NCI-H1694 (cell line): ENCODE results near the gene TFF3.

Experiments
- DNase-seq: peaks from one replicate; lab custom pipeline; 2025; lab: John Stamatoyannopoulos, UW

Gene TFF3

GRCh38 chr21:42289926-42290325, 25.3 kb downstream of the TFF3 start:
- no peak for DNase-seq

GRCh38 chr21:42288962-42289361, 26.2 kb downstream of the TFF3 start:
- DNase-seq: no peak

- no peak for DNase-seq
Observed at GRCh38 chr21:42287193-42288083, 27.8 kb downstream of the TFF3 start.

- DNase-seq: no peak
Observed at GRCh38 chr21:42286416-42286815, 28.8 kb downstream of the TFF3 start.

DNA sequence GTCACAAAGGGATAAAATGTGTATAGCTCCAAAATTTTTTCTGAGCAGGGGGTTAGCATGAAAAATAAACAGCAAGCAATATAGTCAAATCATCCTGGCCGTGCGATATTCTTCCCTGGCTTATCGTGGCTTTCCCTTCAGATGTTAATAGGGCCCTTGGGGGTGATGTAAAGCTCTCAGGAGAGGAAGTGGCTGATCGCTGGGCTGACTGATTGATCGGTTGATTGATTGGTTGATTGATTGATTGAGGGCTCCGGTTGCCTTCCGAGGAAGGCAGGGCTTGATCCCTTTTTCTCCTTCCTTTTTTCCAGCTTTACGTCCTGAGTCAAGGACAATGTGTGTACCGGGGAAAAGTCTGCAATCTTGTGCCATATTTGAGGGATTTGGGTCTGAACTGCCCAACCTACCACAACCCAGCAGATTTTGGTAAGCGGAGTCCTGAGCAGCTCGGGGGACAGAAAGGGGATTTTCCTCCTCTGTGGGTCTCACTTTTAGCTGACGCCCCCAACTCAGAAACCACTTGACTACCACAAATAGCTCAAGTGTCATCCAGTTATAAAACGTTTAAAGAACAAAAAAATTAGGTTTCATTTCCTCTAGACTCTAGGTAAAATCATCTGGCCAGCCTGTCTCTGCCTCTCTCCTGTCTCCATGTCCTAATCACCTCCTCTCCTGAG, 29.5 kb downstream of the TFF3 start:
- DNase-seq: no peak

DNA sequence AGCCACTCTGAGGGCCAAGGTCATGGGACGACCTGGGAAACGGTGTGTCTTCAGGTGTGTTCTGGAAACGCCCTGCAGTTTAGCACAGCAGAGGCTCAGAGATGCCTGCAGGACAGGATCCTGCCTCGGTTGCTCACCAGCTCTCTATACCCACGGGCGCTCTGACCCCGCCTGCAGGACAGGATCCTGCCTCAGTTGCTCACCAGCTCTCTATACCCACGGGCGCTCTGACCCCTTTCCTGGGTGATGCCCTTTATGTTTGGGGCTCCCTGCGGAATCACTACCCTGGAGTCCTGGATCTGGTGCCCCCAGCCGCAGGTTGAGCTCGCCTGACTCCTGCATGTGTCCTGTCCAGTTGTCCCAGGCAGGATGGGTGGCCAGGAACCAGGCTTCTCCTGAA, 32.5 kb downstream of the TFF3 start:
- no peak for DNase-seq

DNA sequence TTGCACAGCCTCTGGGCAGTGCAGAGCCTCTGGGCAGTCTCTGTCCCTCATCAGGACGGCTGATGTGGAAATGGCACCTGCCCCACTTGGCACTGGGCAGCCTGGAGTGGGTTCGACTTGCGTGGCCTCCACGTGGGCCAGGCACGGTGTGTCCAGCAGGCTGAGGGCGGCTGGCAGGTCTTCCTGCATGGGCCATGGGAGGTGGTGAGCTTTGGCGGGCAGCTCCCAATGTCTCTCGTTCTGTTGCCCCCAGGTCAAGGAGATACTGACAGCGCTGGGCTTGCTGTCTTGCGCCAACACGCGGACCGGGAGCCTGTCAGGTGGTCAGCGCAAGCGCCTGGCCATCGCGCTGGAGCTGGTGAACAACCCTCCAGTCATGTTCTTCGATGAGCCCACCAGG, 33.2 kb downstream of the TFF3 start:
- no peak for DNase-seq

GRCh38 chr21:42281181-42281680, 34.0 kb downstream of the TFF3 start:
- DNase-seq: no peak

DNA sequence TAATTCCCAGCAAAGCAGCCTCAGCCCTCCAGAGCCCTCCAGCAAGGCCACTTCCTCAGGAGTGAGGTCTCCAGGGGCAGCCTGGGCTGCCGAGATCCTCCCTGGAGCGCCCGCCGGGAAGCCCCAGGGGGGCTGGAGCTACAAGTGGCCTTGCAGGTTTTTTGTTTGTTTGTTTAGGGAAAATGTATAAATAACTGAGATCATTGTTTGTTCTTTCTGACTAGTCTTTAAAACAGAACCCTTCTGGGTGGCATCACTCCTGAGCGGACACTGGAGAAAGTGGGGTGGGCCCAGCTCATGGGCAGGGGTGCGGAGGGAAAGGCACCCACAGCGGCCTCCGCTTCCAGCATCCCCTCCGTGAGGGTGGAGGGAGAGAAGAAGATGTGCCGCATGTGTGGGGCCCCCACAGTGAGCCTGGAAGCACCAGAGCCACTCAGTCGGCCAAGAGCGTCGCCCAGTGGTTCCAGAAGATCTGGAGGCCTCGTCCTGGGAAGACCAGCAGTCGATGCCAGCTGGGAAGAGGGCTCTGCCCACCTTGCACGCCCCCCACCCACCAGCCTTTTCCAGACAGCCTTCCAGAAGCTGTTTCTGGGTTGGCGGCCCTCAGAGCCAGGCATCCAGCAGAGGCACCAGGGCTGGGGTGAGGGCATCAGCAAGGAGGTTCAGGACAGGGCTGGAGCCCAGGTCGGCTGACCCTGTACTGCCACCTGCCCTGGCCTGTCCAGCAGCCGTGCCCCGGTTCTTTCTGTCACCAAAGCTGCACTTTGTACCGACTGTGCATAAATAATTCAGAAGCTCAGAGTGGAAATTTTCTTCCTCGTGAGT, 34.6 kb downstream of the TFF3 start:
- DNase-seq: no peak

DNA sequence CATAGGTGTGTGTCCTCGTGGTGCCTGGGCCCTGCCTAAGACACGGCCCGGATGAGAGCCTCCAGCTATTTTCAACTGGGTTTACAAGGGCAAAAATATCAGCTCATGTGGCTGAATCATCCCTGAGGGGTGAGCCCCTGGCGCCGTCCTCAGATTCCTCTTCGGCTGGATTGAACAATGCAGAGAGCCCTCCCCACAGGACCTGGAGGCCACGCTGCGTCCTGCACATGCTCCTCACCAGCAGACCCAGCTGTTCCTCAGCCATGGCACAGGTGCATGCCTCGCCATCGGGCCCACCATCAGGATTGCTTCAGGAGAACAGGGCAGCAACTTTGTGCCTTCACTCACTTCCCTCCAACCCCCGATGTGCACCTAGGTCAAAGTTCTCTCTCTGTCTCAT, 35.3 kb downstream of the TFF3 start:
- DNase-seq: no peak

DNA sequence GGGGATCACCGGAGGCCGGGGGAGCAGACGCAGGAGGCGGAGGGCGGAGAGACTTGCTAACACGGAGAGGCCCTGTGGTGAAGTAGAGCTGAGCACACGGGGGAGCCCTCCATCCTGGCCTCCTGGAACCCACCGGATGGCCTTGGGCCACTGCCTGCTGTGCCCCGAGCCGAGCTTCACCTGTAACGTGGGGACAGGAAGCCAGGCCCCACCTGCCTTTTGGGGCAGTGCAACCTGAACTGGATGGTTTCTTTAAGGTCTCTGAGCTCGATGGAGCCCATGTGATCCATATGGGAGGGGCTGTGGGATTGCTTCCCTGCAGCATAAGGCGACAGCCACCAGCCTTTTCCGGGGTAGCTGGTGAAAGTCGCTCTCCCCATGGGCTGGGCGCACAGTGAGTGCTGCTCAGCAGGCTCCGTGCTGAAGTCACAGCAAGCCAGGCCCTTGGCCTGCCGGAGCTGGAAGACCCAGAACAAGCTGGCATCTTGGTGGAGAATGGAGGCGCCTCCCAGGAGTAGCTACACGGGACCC, 35.8 kb downstream of the TFF3 start:
- no peak for DNase-seq

- DNase-seq: no peak
Observed at GRCh38 chr21:42278451-42279149, 36.6 kb downstream of the TFF3 start.

- DNase-seq: no peak
Observed at GRCh38 chr21:42277593-42277992, 37.6 kb downstream of the TFF3 start.

- DNase-seq: peak; percentile 5
Observed at GRCh38 chr21:42276526-42277154, 38.6 kb downstream of the TFF3 start.

DNA sequence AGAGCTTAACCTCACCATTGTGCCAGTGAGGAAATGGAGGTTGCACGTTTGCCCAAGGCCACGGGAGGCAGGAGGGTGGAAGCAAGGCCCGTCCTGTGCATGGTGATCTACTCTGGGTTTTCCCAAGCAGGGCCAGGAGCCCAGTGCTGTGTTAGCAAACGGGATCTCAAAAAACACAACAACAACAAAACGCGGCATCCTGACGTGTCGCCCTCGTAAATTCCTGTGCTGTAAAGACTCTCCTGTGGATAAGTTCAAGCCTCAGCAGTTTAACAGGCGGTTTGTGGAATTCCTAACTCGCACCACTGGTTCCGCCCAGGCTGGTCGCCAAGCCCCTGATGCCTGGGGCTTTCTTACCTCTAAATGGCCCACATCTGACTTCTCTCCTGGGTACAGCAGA, 39.1 kb downstream of the TFF3 start:
- no peak for DNase-seq

DNA sequence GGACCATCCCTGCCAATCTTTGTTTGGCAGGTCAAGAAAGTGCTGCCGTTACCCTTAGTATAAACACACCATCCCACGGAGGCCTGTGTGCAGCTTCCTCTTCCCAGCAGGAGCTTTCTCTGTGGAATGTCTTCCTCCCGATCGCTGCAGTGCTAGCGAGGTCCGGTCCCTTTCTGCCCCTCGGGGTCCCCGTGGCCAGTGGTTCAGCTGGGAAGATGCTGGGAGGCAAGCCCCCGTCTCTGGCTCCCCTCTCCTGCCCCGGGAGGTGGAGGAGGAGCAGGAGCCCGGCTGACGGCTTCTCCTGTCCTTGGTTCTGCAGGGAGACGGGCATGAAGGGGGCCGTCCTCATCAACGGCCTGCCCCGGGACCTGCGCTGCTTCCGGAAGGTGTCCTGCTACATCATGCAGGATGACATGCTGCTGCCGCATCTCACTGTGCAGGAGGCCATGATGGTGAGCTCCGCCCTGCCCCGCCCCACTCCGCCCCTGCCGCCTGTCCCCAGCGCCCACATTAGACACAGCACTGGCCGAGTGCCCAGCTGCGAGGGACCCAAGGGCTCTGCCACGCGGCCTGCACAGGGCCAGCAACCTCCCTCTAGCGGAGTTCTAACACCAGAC, 42.1 kb downstream of the TFF3 start:
- no peak for DNase-seq

- no peak for DNase-seq
Observed at GRCh38 chr21:42272109-42272962, 42.9 kb downstream of the TFF3 start.

DNA sequence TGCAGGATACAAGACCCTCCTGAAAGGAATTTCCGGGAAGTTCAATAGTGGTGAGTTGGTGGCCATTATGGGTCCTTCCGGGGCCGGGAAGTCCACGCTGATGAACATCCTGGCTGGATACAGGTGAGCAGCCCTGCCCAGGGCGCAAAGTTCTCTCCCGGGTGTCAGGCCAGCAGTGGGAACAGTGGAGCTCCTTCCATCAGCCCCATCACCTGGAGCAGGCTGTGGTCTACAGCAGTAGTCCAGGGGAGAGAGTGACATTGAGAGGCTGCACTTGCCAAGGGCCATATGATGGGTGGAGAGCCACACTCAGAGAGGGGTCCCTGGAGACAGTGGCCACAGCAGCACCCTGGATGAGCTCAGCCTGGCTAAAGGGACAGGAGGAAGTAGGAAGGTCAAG, 44.1 kb downstream of the TFF3 start:
- DNase-seq: no peak

DNA sequence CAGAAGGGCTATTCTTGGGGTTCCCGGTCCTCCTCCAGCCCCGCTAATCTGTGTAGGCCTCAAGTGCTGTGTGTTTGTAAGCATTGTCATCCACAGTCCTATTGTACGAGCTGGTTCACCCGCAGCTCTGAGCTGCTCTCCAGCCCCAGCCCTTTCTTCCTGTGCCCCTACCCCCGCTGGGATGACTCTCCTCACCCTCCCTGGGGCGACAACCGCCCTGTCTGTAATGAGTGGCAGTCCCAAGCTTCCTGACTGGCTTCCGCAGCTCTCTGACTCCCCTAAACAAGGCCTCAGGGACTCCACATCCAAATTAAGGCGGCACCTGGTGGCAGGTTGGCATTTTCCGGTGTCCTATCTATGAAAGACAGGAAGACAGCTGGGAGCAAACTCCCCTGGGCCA, 45.8 kb downstream of the TFF3 start:
- no peak for DNase-seq
